Muscle layer of colon (tissue), 2 donors: ENCODE data around the gene AKR1E2.

Source experiments
- H3K27ac ChIP-seq: one replicate; pipeline ENCODE4 v1.7.0; 2013; ENCODE audit warnings: low read depth, mild to moderate bottlenecking, low read length, moderate library complexity
- H3K27me3 ChIP-seq, 2 donors: one replicate each; pipeline ENCODE4 v1.7.0; 2013; ENCODE audit warnings: low read length in 2 of 2, mild to moderate bottlenecking in 2 of 2; ENCODE audit not compliant: insufficient read depth in 2 of 2, control insufficient read depth in 1 of 2
- H3K36me3 ChIP-seq: one replicate; pipeline ENCODE4 v1.7.0; 2013; ENCODE audit warnings: mild to moderate bottlenecking, low read length; ENCODE audit not compliant: insufficient read depth
- H3K4me1 ChIP-seq: one replicate; pipeline ENCODE4 v1.7.0; 2013; ENCODE audit warnings: mild to moderate bottlenecking, low read length; ENCODE audit not compliant: insufficient read depth
- H3K4me3 ChIP-seq, 2 donors: one replicate each; pipeline ENCODE4 v1.7.0; 2013; ENCODE audit warnings: low read length in 2 of 2, low read depth in 1 of 2, mild to moderate bottlenecking in 1 of 2, moderate library complexity in 1 of 2
- H3K9ac ChIP-seq: one replicate; pipeline ENCODE4 v1.7.0; 2013; ENCODE audit warnings: low read length
- H3K9me3 ChIP-seq: one replicate; pipeline ENCODE4 v1.7.0; 2013; ENCODE audit warnings: mild to moderate bottlenecking, low read length
- donor health status: abdominal sarcoma.
- donor health status: Adenocarcinoma of cecum.

Gene AKR1E2

GRCh38 chr10:4882704-4883078 lies 56.7 kb downstream of the AKR1E2 start:
- no peaks in the 10 kb centered on the region for H3K27me3 ChIP-seq
- H3K9me3 ChIP-seq: no peaks in the 10 kb centered on the region
- H3K4me1 ChIP-seq: no peaks in the 10 kb centered on the region
- H3K9ac ChIP-seq: no peak overlapping the region
- no peak overlapping the region for H3K4me3 ChIP-seq
- H3K36me3 ChIP-seq: no peaks in the 10 kb centered on the region
- H3K27ac ChIP-seq: no peak overlapping the region

- H3K9me3 ChIP-seq: no peaks in the 10 kb centered on the region
- no peak overlapping the region for H3K9ac ChIP-seq
- H3K27me3 ChIP-seq: no peaks in the 10 kb centered on the region
- H3K36me3 ChIP-seq: no peaks in the 10 kb centered on the region
- H3K4me1 ChIP-seq: no peaks in the 10 kb centered on the region
- no peak overlapping the region for H3K4me3 ChIP-seq
- no peak overlapping the region for H3K27ac ChIP-seq
Observed at GRCh38 chr10:4883079-4883739, 57.2 kb downstream of the AKR1E2 start.

- H3K36me3 ChIP-seq: no peaks in the 10 kb centered on the region
Observed at GRCh38 chr10:4885162-4885561, 59.2 kb downstream of the AKR1E2 start.

GRCh38 chr10:4887501-4887900 lies 61.5 kb downstream of the AKR1E2 start:
- no peaks in the 10 kb centered on the region for H3K27me3 ChIP-seq
- H3K9ac ChIP-seq: no peak overlapping the region
- no peaks in the 10 kb centered on the region for H3K9me3 ChIP-seq
- H3K4me1 ChIP-seq: no peaks in the 10 kb centered on the region
- no peaks in the 10 kb centered on the region for H3K36me3 ChIP-seq
- no peak overlapping the region for H3K4me3 ChIP-seq
- H3K27ac ChIP-seq: no peak overlapping the region

More at GRCh38 chr10:4885162-4885561, 59.2 kb downstream of the AKR1E2 start:
- no peak overlapping the region for H3K4me3 ChIP-seq
- H3K9ac ChIP-seq: no peak overlapping the region
- H3K27ac ChIP-seq: no peak overlapping the region
- H3K27me3 ChIP-seq: no peaks in the 10 kb centered on the region
- no peaks in the 10 kb centered on the region for H3K4me1 ChIP-seq
- H3K9me3 ChIP-seq: no peaks in the 10 kb centered on the region

GRCh38 chr10:4888236-4888635 lies 62.2 kb downstream of the AKR1E2 start:
- no peaks in the 10 kb centered on the region for H3K27me3 ChIP-seq
- no peaks in the 10 kb centered on the region for H3K4me1 ChIP-seq
- H3K36me3 ChIP-seq: no peaks in the 10 kb centered on the region
- no peak overlapping the region for H3K4me3 ChIP-seq
- H3K9ac ChIP-seq: no peak overlapping the region
- no peaks in the 10 kb centered on the region for H3K9me3 ChIP-seq
- H3K27ac ChIP-seq: no peak overlapping the region

- Histone ChIP-seq H3K4me1 (no peaks in the 10 kb centered on the region), H3K4me3 (no peak overlapping the region), H3K9me3 (no peaks in the 10 kb centered on the region), H3K27ac (no peak overlapping the region), H3K36me3 (no peaks in the 10 kb centered on the region), H3K27me3 (no peaks in the 10 kb centered on the region), H3K9ac (no peak overlapping the region)
Observed at GRCh38 chr10:4889959-4890358, 64.0 kb downstream of the AKR1E2 start.

- H3K9ac ChIP-seq: no peak overlapping the region
- no peaks in the 10 kb centered on the region for H3K27me3 ChIP-seq
- no peak overlapping the region for H3K27ac ChIP-seq
- no peaks in the 10 kb centered on the region for H3K4me1 ChIP-seq
- no peaks in the 10 kb centered on the region for H3K9me3 ChIP-seq
- H3K4me3 ChIP-seq: no peak overlapping the region
- H3K36me3 ChIP-seq: no peaks in the 10 kb centered on the region
Observed at GRCh38 chr10:4892681-4893080, 66.7 kb downstream of the AKR1E2 start.

- no peaks in the 10 kb centered on the region for H3K9me3 ChIP-seq
- no peaks in the 10 kb centered on the region for H3K27me3 ChIP-seq
Observed at GRCh38 chr10:4894335-4894734, 68.3 kb downstream of the AKR1E2 start.

More at GRCh38 chr10:4894335-4894734, 68.3 kb downstream of the AKR1E2 start:
- Histone ChIP-seq H3K4me3 (no peak overlapping the region), H3K27ac (no peak overlapping the region), H3K9ac (no peak overlapping the region), H3K36me3 (no peaks in the 10 kb centered on the region), H3K4me1 (no peaks in the 10 kb centered on the region)
